Cardiac muscle cell (in vitro differentiated cells and primary cell): ENCODE measurements around the gene MAP3K7. TPM values are rescaled to one million over a fixed set of nuclear protein-coding genes. Genes with fewer than 3 reads are reported as not detected.

Experiments used
- DNase-seq, 2 donors: peaks; one replicate each; pipeline versions ENCODE4 v3.0.0 to v3.0.0-alpha.2; 2010 to 2017; ENCODE audit warnings: low read depth in 1 of 2, low spot score in 1 of 2
- H3K27ac ChIP-seq: fragments of 200-600 bp; sonication (generic); 2 replicates; pipeline ENCODE4 v1.5.1; 2016
- H3K27me3 ChIP-seq: fragments of 200-600 bp; sonication (generic); 2 replicates; pipeline ENCODE4 v1.6.0; 2016; ENCODE audit warnings: control low read depth
- H3K36me3 ChIP-seq: fragments of 200-600 bp; sonication (generic); 2 replicates; pipeline ENCODE4 v1.5.1; 2016; ENCODE audit warnings: control low read depth
- H3K4me1 ChIP-seq: fragments of 200-600 bp; sonication (generic); 2 replicates; pipeline ENCODE4 v1.8.1; 2017; ENCODE audit warnings: low read depth, mild to moderate bottlenecking, mixed run types
- H3K4me3 ChIP-seq: fragments of 200-600 bp; sonication (generic); 2 replicates; pipeline ENCODE4 v1.5.1; 2016; ENCODE audit warnings: mild to moderate bottlenecking
- H3K9me3 ChIP-seq: fragments of 200-600 bp; sonication (generic); 2 replicates; pipeline ENCODE4 v1.5.1; 2017; ENCODE audit warnings: low read depth, mild to moderate bottlenecking, control low read depth
- CTCF ChIP-seq: IDR thresholded peaks from 2 replicates; pipeline ENCODE4 v1.5.1; 2012; ENCODE audit warnings: low read depth, mild to moderate bottlenecking, low read length
- polyA plus RNA-seq: library from polyadenylated mRNA; unstranded; fragments of >200 nt; fragmentation: Nextera tagmentation; extraction: Ambion mirVana; gene quantifications from 2 replicates; pipeline ENCODE4 v1.2.1, GENCODE V29; 2016
- total RNA-seq: library from RNA; depleted of rRNA; stranded (reverse); fragments of >200 nt; gene quantifications from 2 replicates; pipeline ENCODE4 v1.2.3, GENCODE V29; 2016

The MAP3K7 gene
- total and polyA plus RNA-seq, 2 experiments from 2014 or later = 31.9 to 37.6 TPM

GRCh38 chr6:90490030-90490716 lies 96.7 kb downstream of the MAP3K7 start:
- TF ChIP-seq CTCF = no peak
- no peak overlapping the region for H3K4me3 ChIP-seq
- no peaks in the 10 kb centered on the region for H3K4me1 ChIP-seq
- no peak overlapping the region for H3K27ac ChIP-seq
- no peaks in the 10 kb centered on the region for H3K27me3 ChIP-seq
- no peak for DNase-seq
- H3K36me3 ChIP-seq = no peaks in the 10 kb centered on the region
- H3K9me3 ChIP-seq = no peaks in the 10 kb centered on the region

- no peaks in the 10 kb centered on the region for H3K27me3 ChIP-seq
- no peaks in the 10 kb centered on the region for H3K36me3 ChIP-seq
- DNase-seq = no peak
- H3K4me3 ChIP-seq = no peak overlapping the region
- H3K9me3 ChIP-seq = no peaks in the 10 kb centered on the region
- H3K27ac ChIP-seq = no peak overlapping the region
- TF ChIP-seq CTCF = no peak
- no peaks in the 10 kb centered on the region for H3K4me1 ChIP-seq
Measured at GRCh38 chr6:90488816-90489215, 98.1 kb downstream of the MAP3K7 start.

GRCh38 chr6:90485635-90486277 lies 101.1 kb downstream of the MAP3K7 start:
- no peaks in the 10 kb centered on the region for H3K9me3 ChIP-seq
- no peaks in the 10 kb centered on the region for H3K27me3 ChIP-seq
- H3K4me3 ChIP-seq = no peak overlapping the region
- no peak for DNase-seq
- H3K36me3 ChIP-seq = no peaks in the 10 kb centered on the region
- no peak overlapping the region for H3K27ac ChIP-seq
- TF ChIP-seq CTCF = no peak
- no peaks in the 10 kb centered on the region for H3K4me1 ChIP-seq

GRCh38 chr6:90484903-90485302 lies 102.0 kb downstream of the MAP3K7 start:
- no peak overlapping the region for H3K4me3 ChIP-seq
- TF ChIP-seq CTCF = no peak
- no peak overlapping the region for H3K27ac ChIP-seq
- no peak for DNase-seq
- no peaks in the 10 kb centered on the region for H3K27me3 ChIP-seq
- H3K9me3 ChIP-seq = no peaks in the 10 kb centered on the region
- H3K4me1 ChIP-seq = no peaks in the 10 kb centered on the region
- no peaks in the 10 kb centered on the region for H3K36me3 ChIP-seq

GRCh38 chr6:90484385-90484784 lies 102.5 kb downstream of the MAP3K7 start:
- no peak overlapping the region for H3K4me3 ChIP-seq
- no peak overlapping the region for H3K27ac ChIP-seq
- H3K27me3 ChIP-seq = no peaks in the 10 kb centered on the region
- DNase-seq = no peak
- no peak for TF ChIP-seq CTCF
- H3K4me1 ChIP-seq = no peaks in the 10 kb centered on the region
- H3K9me3 ChIP-seq = no peaks in the 10 kb centered on the region
- no peaks in the 10 kb centered on the region for H3K36me3 ChIP-seq
